Tibial nerve (tissue), 4 donors: Measurements from ENCODE around the gene CES5A. TPM values are rescaled to one million over a fixed set of nuclear protein-coding genes. Genes with fewer than 3 reads are reported as not detected.
"Not testable (repeated sequence)": the region's sequence is repeated elsewhere in the genome, so short reads cannot be mapped to it uniquely, and the experiment has no call there.

Experiments used
- DNase-seq, 2 donors: peaks; one replicate each; pipeline ENCODE4 v3.0.0-alpha.2; 2019; ENCODE audit warnings: low spot score in 2 of 2
- H3K27ac ChIP-seq, 4 donors: fragments of 200-600 bp; sonication (generic) in 3 of 4; one replicate each; pipeline ENCODE4 v1.5.1; 2017 to 2019; ENCODE audit warnings: mild to moderate bottlenecking in 1 of 4
- H3K27me3 ChIP-seq, 2 donors: fragments of 200-600 bp; sonication (generic) in 1 of 2; one replicate each; pipeline versions ENCODE4 v1.5.1 to v1.6.0; 2017 to 2019
- H3K36me3 ChIP-seq, 3 donors: fragments of 200-600 bp; sonication (generic); one replicate each; pipeline ENCODE4 v1.5.1; 2018 to 2019
- H3K4me1 ChIP-seq, 4 donors: fragments of 200-600 bp; sonication (generic) in 3 of 4; one replicate each; pipeline ENCODE4 v1.5.1; 2017 to 2019
- H3K4me3 ChIP-seq, 4 donors: fragments of 200-600 bp; sonication (generic) in 3 of 4; one replicate each; pipeline ENCODE4 v1.5.1; 2017 to 2019; ENCODE audit warnings: mild to moderate bottlenecking in 1 of 4, moderate library complexity in 1 of 4
- H3K9me3 ChIP-seq, 4 donors: fragments of 200-600 bp; sonication (generic) in 3 of 4; one replicate each; pipeline ENCODE4 v1.5.1; 2017 to 2019
- EP300 ChIP-seq, 2 donors: sonication (generic); formaldehyde crosslinking; IDR thresholded peaks; one replicate each; pipeline ENCODE4 v1.6.1; 2017; ENCODE audit warnings: antibody characterized with exemption in 2 of 2, mild to moderate bottlenecking in 1 of 2
- POLR2A ChIP-seq, 2 donors: fragments of 450-650 bp; IDR thresholded peaks; one replicate each; pipeline ENCODE4 v1.6.1; 2017; ENCODE audit warnings: antibody characterized with exemption in 2 of 2, mild to moderate bottlenecking in 2 of 2, moderate library complexity in 2 of 2
- WGBS, 2 donors: methylation state at CpG; one replicate each; pipeline ENCODE4 v1.1.5; 2018; 5-methylcytosine and 5-hydroxymethylcytosine counted together
- total RNA-seq, 4 donors: library from RNA; depleted of rRNA; stranded (reverse); fragments of >200 nt; gene quantifications; one replicate each; pipeline ENCODE4 v1.1.0, GENCODE V29; 2016
- TF ChIP-seq, protein P1 (sequence below), 5 experiments: fragments of 200-600 bp in 3 of 5; fragments of 450-650 bp in 2 of 5; sonication (generic) in 3 of 5; IDR thresholded peaks; one replicate each; pipeline ENCODE4 v1.5.1; 2016 to 2019; ENCODE audit warnings: antibody characterized with exemption in 5 of 5, mild to moderate bottlenecking in 3 of 5, moderate library complexity in 2 of 5

CES5A gene
- total RNA-seq, 4 donors from 2014 or later: not detected

DNA sequence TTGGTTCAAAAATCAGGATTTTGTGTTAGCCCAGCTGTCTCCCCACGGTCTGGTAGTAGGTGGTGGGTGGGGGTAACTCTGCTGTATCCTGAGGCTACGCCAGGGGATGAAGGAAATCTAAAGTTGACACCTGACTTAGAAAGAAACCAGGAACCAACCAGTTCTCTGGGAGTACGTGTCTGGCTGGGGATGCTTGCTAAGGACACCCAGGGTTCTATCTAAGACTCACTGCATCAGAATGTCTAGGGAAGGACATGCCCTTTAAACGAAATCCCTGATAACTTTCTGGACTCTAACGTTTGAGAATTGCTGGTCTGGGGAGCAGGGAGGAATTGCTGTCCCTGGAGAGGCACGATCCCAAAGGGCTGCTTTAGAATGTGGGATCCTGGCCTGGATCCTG, 39.2 kb upstream of the CES5A start:
- 45 to 56% methylated on average over 6 of the region's 6 CpGs for WGBS, 2 donors
- DNase-seq: no peak
- Histone ChIP-seq H3K27me3 (no peaks in the 10 kb centered on the region), H3K27ac (no peak overlapping the region), H3K4me1 (no peaks in the 10 kb centered on the region), H3K9me3 (peaks cover 0 to 6% (median 0%) of the 10 kb centered on the region in 4 donors), H3K4me3 (no peak overlapping the region), H3K36me3 (no peaks in the 10 kb centered on the region)
- TF ChIP-seq, protein P1, sequence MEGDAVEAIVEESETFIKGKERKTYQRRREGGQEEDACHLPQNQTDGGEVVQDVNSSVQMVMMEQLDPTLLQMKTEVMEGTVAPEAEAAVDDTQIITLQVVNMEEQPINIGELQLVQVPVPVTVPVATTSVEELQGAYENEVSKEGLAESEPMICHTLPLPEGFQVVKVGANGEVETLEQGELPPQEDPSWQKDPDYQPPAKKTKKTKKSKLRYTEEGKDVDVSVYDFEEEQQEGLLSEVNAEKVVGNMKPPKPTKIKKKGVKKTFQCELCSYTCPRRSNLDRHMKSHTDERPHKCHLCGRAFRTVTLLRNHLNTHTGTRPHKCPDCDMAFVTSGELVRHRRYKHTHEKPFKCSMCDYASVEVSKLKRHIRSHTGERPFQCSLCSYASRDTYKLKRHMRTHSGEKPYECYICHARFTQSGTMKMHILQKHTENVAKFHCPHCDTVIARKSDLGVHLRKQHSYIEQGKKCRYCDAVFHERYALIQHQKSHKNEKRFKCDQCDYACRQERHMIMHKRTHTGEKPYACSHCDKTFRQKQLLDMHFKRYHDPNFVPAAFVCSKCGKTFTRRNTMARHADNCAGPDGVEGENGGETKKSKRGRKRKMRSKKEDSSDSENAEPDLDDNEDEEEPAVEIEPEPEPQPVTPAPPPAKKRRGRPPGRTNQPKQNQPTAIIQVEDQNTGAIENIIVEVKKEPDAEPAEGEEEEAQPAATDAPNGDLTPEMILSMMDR (IDR thresholded peaks at IDR 0.05): no peak
- TF ChIP-seq EP300 (IDR thresholded peaks at IDR 0.05): no peak
- no peak for TF ChIP-seq POLR2A (IDR thresholded peaks at IDR 0.05)

DNA sequence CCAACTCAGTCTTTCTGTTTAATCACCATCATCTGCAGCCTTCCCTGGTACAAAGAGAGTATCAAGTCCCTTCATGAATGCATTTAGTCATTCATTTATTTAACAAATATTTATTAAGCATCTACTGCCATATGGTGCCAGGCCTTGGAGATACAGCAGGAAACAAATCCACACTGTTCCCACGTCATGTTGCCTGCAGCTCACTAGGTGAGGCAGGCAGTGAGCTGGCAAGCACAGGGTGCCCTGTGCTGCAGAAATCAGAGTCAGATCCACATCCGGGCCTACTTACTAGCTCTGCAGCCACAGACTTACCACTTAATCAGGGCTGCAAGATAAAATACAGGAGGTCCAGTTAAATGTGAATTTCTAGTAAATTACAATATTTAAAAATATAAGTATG, 38.5 kb upstream of the CES5A start:
- no peak for DNase-seq
- 46 to 65% methylated on average over 2 of the region's 2 CpGs for WGBS, 2 donors
- Histone ChIP-seq H3K4me1 (no peaks in the 10 kb centered on the region), H3K4me3 (no peak overlapping the region), H3K36me3 (no peaks in the 10 kb centered on the region), H3K27ac (no peak overlapping the region), H3K27me3 (no peaks in the 10 kb centered on the region), H3K9me3 (peaks cover 0 to 6% (median 0%) of the 10 kb centered on the region in 4 donors)
- TF ChIP-seq EP300 (IDR thresholded peaks at IDR 0.05) (no peak), POLR2A (IDR thresholded peaks at IDR 0.05) (no peak)
- TF ChIP-seq, protein P1 (IDR thresholded peaks at IDR 0.05): no peak

DNA sequence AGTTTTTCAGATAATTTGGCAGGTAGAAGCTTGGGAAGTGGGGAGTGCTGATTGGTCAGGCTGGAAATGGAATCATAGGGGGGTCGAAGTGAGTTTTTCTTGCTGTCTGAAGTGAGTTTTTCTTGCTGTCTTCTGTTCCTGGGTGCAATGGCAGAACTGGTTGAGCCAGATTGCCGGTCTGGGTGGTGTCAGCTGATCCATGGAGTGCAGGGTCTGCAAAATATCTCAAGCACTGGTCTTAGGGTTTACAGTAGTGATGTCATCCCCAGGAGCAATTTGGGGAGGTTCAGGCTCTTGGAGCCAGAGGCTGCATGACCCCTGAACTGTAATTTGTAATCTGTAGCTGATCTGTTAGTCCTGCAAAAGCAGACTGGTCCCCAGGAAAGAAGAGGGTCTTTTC, 37.9 kb upstream of the CES5A start:
- not testable (repeated sequence) for H3K9me3 ChIP-seq, H3K27ac ChIP-seq, H3K36me3 ChIP-seq, H3K4me1 ChIP-seq, H3K27me3 ChIP-seq, DNase-seq, H3K4me3 ChIP-seq
- WGBS, 2 donors: 46 to 54% methylated on average over 2 of the region's 2 CpGs

DNA sequence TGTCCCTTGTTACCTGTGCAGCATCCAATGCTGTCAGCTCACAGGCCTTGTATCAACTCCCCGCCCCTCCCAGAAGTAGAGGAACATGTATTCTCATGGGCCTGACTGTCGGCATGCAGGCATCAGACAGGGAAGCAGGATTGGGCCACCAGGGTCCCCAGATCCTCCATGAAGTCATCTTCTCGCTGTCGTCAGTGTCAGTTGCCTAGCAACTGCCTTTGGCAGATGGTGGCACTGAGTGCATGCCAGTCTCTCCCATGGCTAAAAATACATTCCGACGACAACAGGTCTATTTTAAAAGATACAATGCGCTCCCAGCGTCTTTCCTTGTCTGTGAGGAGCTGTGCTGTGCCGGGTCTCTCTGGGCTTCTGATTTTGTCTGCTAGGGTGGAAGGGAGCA, 36.8 kb upstream of the CES5A start:
- no peak for DNase-seq
- H3K27ac ChIP-seq: no peak overlapping the region
- 53 to 61% methylated on average over 9 of the region's 9 CpGs for WGBS, 2 donors
- H3K4me3 ChIP-seq: no peak overlapping the region
- no peaks in the 10 kb centered on the region for H3K36me3 ChIP-seq
- TF ChIP-seq, protein P1 (IDR thresholded peaks at IDR 0.05): no peak
- TF ChIP-seq EP300 (IDR thresholded peaks at IDR 0.05) (no peak), POLR2A (IDR thresholded peaks at IDR 0.05) (no peak)
- H3K4me1 ChIP-seq: no peaks in the 10 kb centered on the region
- no peaks in the 10 kb centered on the region for H3K27me3 ChIP-seq
- H3K9me3 ChIP-seq: peaks cover 0 to 6% (median 0%) of the 10 kb centered on the region in 4 donors

DNA sequence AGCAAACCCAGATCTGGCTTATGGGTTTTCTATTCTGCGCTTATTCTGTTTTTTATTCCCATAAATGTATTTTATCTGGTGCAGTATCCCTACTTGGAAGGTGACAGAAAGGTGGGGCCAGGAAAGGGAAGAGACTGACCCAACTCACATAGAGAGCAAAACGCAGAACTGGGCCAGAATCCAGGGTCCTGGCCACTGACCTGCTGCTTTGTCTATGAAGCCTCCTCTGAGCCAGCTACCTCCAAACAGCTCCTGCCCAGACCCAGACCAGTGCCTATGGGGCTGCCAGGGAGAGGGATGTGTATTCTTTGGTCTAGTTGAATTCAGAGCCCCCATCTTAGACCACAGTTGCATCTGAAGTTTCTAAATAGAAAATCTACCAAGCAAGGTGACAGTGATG, 36.4 kb upstream of the CES5A start:
- no peaks in the 10 kb centered on the region for H3K36me3 ChIP-seq
- TF ChIP-seq POLR2A (IDR thresholded peaks at IDR 0.05) (no peak), EP300 (IDR thresholded peaks at IDR 0.05) (no peak)
- TF ChIP-seq, protein P1 (IDR thresholded peaks at IDR 0.05): no peak
- H3K27ac ChIP-seq: no peak overlapping the region
- H3K27me3 ChIP-seq: no peaks in the 10 kb centered on the region
- no peaks in the 10 kb centered on the region for H3K4me1 ChIP-seq
- no peak for DNase-seq
- H3K9me3 ChIP-seq: peaks cover 0 to 6% (median 0%) of the 10 kb centered on the region in 4 donors
- WGBS, 2 donors: 86 to 89% methylated on average over 2 of the region's 2 CpGs
- H3K4me3 ChIP-seq: no peak overlapping the region

DNA sequence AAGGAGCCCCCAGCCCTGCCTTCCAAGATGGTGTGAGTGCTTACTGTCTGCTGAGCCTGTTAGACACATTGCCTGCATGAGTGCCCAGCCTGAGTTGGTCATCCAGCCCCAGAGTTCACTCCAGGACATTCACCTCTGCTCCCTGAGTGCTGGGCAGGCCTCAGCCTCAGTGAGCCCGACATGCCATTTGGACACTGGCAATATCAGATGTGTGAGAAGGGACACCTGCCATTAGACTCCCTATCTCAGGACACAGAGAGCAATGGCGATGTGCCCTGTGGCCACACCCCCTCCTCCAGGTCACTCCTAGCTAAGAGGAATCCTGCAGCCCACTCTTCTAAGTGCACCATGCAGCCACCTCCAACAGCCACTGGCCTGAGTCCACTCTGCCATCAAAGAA, 34.7 kb upstream of the CES5A start:
- TF ChIP-seq, protein P1 (IDR thresholded peaks at IDR 0.05): no peak
- TF ChIP-seq EP300 (IDR thresholded peaks at IDR 0.05) (no peak), POLR2A (IDR thresholded peaks at IDR 0.05) (no peak)
- WGBS, 2 donors: 75 to 90% methylated on average over 2 of the region's 2 CpGs
- no peaks in the 10 kb centered on the region for H3K36me3 ChIP-seq
- H3K9me3 ChIP-seq: peaks cover 0 to 6% (median 0%) of the 10 kb centered on the region in 4 donors
- no peaks in the 10 kb centered on the region for H3K4me1 ChIP-seq
- no peak overlapping the region for H3K4me3 ChIP-seq
- no peaks in the 10 kb centered on the region for H3K27me3 ChIP-seq
- H3K27ac ChIP-seq: no peak overlapping the region
- DNase-seq: no peak
